Uterus (tissue), 2 donors: Measurements from ENCODE around the gene CDYL2.

Source experiments
- POLR2A ChIP-seq, 2 donors: fragments of 450-650 bp; IDR thresholded peaks; one replicate each; pipeline ENCODE4 v1.6.1; 2016; ENCODE audit warnings: antibody characterized with exemption in 2 of 2, mild to moderate bottlenecking in 1 of 2, moderate library complexity in 1 of 2
- TF ChIP-seq, protein P1 (sequence below), 4 experiments: fragments of 200-600 bp in 2 of 4; fragments of 450-650 bp in 2 of 4; sonication (generic) in 2 of 4; IDR thresholded peaks; one replicate each; pipeline ENCODE4 v1.5.1; 2016 to 2019; ENCODE audit warnings: antibody characterized with exemption in 4 of 4, mild to moderate bottlenecking in 2 of 4, moderate library complexity in 1 of 4

GRCh38 chr16:80794071-80794470 lies 10.3 kb downstream of the CDYL2 start:
- TF ChIP-seq POLR2A (IDR thresholded peaks at IDR 0.05) = no peak
- TF ChIP-seq, protein P1, sequence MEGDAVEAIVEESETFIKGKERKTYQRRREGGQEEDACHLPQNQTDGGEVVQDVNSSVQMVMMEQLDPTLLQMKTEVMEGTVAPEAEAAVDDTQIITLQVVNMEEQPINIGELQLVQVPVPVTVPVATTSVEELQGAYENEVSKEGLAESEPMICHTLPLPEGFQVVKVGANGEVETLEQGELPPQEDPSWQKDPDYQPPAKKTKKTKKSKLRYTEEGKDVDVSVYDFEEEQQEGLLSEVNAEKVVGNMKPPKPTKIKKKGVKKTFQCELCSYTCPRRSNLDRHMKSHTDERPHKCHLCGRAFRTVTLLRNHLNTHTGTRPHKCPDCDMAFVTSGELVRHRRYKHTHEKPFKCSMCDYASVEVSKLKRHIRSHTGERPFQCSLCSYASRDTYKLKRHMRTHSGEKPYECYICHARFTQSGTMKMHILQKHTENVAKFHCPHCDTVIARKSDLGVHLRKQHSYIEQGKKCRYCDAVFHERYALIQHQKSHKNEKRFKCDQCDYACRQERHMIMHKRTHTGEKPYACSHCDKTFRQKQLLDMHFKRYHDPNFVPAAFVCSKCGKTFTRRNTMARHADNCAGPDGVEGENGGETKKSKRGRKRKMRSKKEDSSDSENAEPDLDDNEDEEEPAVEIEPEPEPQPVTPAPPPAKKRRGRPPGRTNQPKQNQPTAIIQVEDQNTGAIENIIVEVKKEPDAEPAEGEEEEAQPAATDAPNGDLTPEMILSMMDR (IDR thresholded peaks at IDR 0.05) = no peak
